ENCODE results near the gene KCNQ1. TPM values are rescaled to one million over a fixed set of nuclear protein-coding genes. Genes with fewer than 3 reads are reported as not detected.
A peak's percentile ranks its signal among the peaks of the same experiment; 100 is the strongest.

Gene KCNQ1
- total and polyA plus RNA-seq, 9 of the 15 experiments (the other 6 are each of a cell fraction or from before 2014, with no cell fraction given) = 0.44 TPM; not detected in 8

- TF ChIP-seq ILK (tag; IDR thresholded peaks at IDR 0.05; ENCODE audit: borderline replicate concordance, low read depth) = no peak
- TF ChIP-seq CUX1 (CRISPR knock-in tag; IDR thresholded peaks at IDR 0.05) = peak; percentile 16; the same call in 1 of the 2 replicates
- no peak for TF ChIP-seq DEAF1 (CRISPR knock-in tag; IDR thresholded peaks at IDR 0.05)
- no peak for TF ChIP-seq NR2C2 (CRISPR knock-in tag; IDR thresholded peaks at IDR 0.05)
- TF ChIP-seq NR2C2 (tag; IDR thresholded peaks at IDR 0.05) = 0 out of 2 replicates have a peak, but pooled peaks have one; percentile 38
- peak; percentile 95 for TF ChIP-seq HNRNPL (IDR thresholded peaks at IDR 0.05; ENCODE audit: low read depth, low read length)
- peak; percentile 48; the same call in 1 of the 2 replicates for TF ChIP-seq ZNF143 (CRISPR knock-in tag; IDR thresholded peaks at IDR 0.05)
- TF ChIP-seq PKNOX1 (IDR thresholded peaks at IDR 0.05) = peak; percentile 31; the same call in 1 of the 2 replicates
- TF ChIP-seq NONO (IDR thresholded peaks at IDR 0.05; ENCODE audit: low read depth in 2 of 2, low read length in 1 of 2) = peak in 1 of 2 experiments; percentile 64; a peak in 1 of 4 replicates
- peak; percentile 96 for TF ChIP-seq RNF2 (IDR thresholded peaks at IDR 0.05)
- no peak for TF ChIP-seq ZNF282 (CRISPR knock-in tag; IDR thresholded peaks at IDR 0.05)
- no peak for TF ChIP-seq HINFP (tag; conservative IDR thresholded peaks at IDR 0.05; ENCODE audit: low read depth)
- peak; percentile 76 for TF ChIP-seq NFE2 (IDR thresholded peaks at IDR 0.05; ENCODE audit: low read depth)
- no peak; the same call in 1 of the 2 replicates for TF ChIP-seq BCL6 (CRISPR knock-in tag; IDR thresholded peaks at IDR 0.05)
- TF ChIP-seq ATF4 (CRISPR knock-in tag; IDR thresholded peaks at IDR 0.05) = peak; percentile 62; the same call in 1 of the 2 replicates
- peak; percentile 59 for TF ChIP-seq RBBP5 (IDR thresholded peaks at IDR 0.05; ENCODE audit: borderline replicate concordance, insufficient read depth, low read length, poor library complexity, severe bottlenecking)
Measured at GRCh38 chr11:2778630-2779498, 334.1 kb downstream of the KCNQ1 start (continued).
